IPS-15b (cell line): Measurements from ENCODE around the gene SLC35D2.

Experiments
- H3K27me3 ChIP-seq: one replicate; pipeline ENCODE4 v1.6.1; 2013; ENCODE audit warnings: low read length; ENCODE audit not compliant: control insufficient read depth, insufficient read depth
- H3K36me3 ChIP-seq: one replicate; pipeline ENCODE4 v1.6.1; 2013; ENCODE audit warnings: low read length; ENCODE audit not compliant: control insufficient read depth, insufficient read depth
- H3K4me1 ChIP-seq: one replicate; pipeline ENCODE4 v1.6.1; 2013; ENCODE audit warnings: mild to moderate bottlenecking, low read length; ENCODE audit not compliant: control insufficient read depth, insufficient read depth
- H3K4me3 ChIP-seq: one replicate; pipeline ENCODE4 v1.5.1; 2013; ENCODE audit warnings: low read depth, low read length
- H3K9ac ChIP-seq: one replicate; pipeline ENCODE4 v1.6.1; 2013; ENCODE audit warnings: low read depth, mild to moderate bottlenecking, low read length
- H3K9me3 ChIP-seq: one replicate; pipeline ENCODE4 v1.6.1; 2013; ENCODE audit warnings: mild to moderate bottlenecking, low read length; ENCODE audit not compliant: control insufficient read depth, insufficient read depth

Gene SLC35D2

DNA sequence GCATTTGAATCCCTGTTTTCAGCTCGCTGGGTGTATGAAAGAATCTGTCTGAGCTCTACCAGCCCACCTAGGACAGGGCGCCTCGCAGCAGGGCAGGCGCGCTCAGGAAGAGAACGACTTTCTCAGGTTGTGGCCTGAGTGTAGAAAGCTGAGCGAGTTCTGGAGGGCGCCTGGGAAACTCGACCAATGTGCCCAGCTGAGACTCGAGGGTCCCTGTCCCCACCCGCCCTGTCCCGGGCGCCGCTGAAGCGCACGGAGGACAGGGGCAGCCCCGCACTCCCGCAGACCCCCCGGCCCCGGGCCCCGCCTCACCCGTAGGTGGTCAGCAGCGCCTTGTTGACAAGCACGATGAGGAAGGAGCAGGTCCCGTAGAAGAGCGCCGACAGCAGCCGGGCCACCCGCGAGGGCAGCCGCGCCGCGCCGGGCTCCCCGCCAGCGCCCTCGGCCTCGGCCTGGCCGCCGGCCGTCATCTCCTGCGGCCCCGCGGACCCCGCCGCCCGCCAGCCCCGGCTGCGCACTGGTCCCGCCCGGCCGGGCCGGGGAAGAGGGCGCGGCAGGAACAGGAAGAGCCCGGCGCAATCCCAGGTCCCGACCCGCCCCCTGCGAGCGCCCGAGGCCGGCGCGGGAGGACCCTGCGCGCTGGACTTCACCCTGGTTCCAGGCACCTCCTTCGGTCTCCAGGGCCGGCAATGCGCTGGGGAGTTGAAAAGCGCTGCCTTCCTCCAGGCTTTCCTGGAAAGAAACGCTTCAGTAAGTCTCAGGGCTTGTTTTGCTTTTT is at the start of gene SLC35D2:
Gene SLC35D2, minus strand, starts transcription at position 547 of the 778 bp plus-strand sequence. Its CDS starts 77 bp downstream, at position 470.
- Histone ChIP-seq H3K9me3 (no peaks in the 10 kb centered on the region), H3K4me1 (peaks cover 5% of the 10 kb centered on the region), H3K27me3 (no peaks in the 10 kb centered on the region), H3K4me3 (peak within 1 kb of the TSS; percentile 52), H3K36me3 (peaks cover 4% of the 10 kb centered on the region), H3K9ac (peak within 1 kb of the TSS; percentile 62)

DNA sequence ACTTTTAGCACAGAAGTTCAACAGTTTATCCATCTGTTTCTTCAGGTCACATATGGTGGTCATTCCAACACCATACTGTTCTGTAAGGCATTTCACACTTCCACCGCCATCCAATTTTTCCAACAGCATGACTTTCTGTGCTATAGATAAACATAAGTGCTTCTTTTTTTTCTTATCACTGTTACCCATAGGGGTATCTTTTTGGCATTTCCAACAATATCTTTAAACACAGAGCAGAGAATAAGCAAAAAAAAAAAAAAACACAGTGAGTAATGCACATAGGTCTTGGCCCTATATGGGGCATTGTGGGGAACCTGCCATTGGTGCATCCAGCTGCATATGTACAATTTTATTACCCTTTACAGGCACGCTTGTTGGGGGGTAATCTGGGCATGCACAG is 46.9 kb upstream of the SLC35D2 start:
- Histone ChIP-seq H3K4me1 (no peaks in the 10 kb centered on the region), H3K9me3 (no peaks in the 10 kb centered on the region), H3K4me3 (no peak overlapping the region), H3K36me3 (no peaks in the 10 kb centered on the region), H3K27me3 (no peaks in the 10 kb centered on the region), H3K9ac (no peak overlapping the region)

GRCh38 chr9:96429732-96430131 is 46.2 kb upstream of the SLC35D2 start:
- Histone ChIP-seq H3K36me3 (no peaks in the 10 kb centered on the region), H3K9me3 (no peaks in the 10 kb centered on the region), H3K27me3 (no peaks in the 10 kb centered on the region), H3K4me1 (no peaks in the 10 kb centered on the region), H3K9ac (no peak overlapping the region), H3K4me3 (no peak overlapping the region)

- Histone ChIP-seq H3K9me3 (no peaks in the 10 kb centered on the region), H3K4me3 (no peak overlapping the region), H3K9ac (no peak overlapping the region), H3K27me3 (no peaks in the 10 kb centered on the region), H3K36me3 (no peaks in the 10 kb centered on the region), H3K4me1 (peaks cover 4% of the 10 kb centered on the region)
Measured at GRCh38 chr9:96425500-96426169, 42.1 kb upstream of the SLC35D2 start.

DNA sequence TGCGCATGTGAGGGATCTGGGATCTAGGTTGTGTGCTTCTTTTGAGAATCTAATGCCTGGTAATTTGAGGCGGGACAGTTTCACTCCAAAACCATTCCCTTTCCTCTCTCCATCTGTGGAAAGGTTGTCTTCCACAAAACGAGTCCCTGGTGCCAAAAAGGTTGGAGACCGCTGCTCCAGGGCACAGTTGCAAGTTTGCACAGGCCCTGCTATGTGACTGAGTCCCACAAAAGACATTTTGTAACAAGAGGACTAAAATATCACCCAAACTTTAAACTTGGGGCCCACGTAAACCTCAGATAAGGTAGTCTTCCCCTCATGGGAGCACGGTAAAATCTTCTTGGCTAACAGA is 40.5 kb upstream of the SLC35D2 start:
- Histone ChIP-seq H3K4me3 (no peak overlapping the region), H3K27me3 (no peaks in the 10 kb centered on the region), H3K9ac (no peak overlapping the region), H3K9me3 (no peaks in the 10 kb centered on the region), H3K4me1 (peaks cover 15% of the 10 kb centered on the region), H3K36me3 (no peaks in the 10 kb centered on the region)

DNA sequence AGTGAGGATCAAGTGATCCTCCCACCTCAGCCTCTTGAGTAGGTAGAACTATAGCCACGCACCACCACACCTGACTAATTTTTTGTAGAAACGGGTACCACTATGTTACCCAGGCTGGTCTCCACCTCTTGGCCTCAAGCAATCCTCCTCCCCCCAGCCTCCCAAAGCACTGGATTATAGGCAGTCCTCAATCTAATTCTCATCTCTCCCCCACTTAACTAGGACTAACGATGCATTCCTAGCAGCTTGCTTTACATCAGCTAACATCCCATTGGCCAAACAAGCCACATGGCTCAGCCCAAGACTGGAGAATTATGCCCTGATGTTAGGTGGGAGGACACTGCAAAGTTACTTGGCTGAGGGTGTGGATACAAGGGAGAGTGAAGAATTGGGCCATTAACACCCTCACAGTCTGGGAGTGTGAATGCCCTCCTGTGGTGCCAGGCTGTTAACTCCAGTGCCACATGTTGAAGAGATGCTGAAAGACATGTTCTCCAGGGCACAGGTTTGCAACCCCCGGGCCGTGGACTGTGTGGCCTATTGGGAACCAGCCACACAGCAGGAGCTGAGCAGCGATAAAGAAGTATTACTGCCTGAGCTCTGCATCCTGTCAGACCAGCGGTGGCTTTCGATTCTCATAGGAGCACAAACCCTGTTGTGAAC is 39.9 kb upstream of the SLC35D2 start:
- Histone ChIP-seq H3K4me3 (no peak overlapping the region), H3K36me3 (no peaks in the 10 kb centered on the region), H3K4me1 (peaks cover 15% of the 10 kb centered on the region), H3K27me3 (no peaks in the 10 kb centered on the region), H3K9me3 (no peaks in the 10 kb centered on the region), H3K9ac (no peak overlapping the region)

DNA sequence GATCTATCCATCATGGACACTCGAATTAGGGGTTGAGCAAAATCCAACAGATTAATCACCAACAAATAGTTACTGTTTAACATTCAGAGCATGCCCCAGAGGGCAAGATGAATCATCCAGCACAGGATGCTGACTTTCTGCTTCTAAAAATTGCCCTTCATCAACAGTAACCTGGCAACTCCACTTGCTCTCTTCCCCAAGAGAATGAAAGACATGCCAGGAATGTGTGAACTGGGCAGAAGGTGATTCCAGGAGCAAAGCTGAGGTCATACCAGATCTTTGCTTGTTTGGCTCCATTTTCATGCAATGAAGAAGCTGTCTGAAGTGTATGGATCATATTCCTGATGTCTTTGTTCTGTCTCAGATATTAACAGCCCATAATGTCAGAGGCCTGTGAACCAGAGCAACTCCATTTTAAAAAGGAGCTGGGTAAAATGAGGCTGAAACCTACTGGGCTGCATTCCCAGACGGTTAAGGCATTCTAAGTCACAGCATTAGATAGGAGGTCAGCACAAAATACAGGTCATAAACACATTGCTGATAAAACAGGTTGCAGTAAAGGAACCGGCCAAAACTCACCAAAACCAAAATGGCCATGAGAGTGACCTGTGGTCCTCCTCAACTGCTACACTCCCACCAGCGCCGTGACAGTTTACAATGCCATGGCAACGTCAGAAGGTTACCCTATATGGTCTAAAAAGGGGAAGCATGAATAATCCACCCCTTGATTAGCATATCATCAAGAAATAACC is 37.1 kb upstream of the SLC35D2 start:
- H3K4me1 ChIP-seq = peaks cover 15% of the 10 kb centered on the region
- H3K4me3 ChIP-seq = no peak overlapping the region
- no peak overlapping the region for H3K9ac ChIP-seq

DNA sequence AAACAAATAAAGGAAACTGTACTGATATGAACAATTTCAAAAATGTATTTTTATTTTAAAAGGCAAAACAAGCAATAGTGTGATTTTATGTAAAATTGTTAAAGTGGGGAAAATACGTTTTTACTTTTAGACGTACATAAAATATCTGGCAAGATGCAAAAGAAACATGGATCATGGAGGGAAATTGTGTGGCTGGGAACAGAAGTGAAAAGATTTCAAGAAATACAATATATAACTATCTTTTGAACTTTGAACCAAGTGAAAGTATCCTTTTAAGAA is 36.1 kb upstream of the SLC35D2 start:
- H3K9me3 ChIP-seq = no peaks in the 10 kb centered on the region
- no peaks in the 10 kb centered on the region for H3K36me3 ChIP-seq
- peak overlapping the region; percentile 87 for H3K4me3 ChIP-seq
- peaks cover 15% of the 10 kb centered on the region for H3K4me1 ChIP-seq
- peak overlapping the region; percentile 32 for H3K9ac ChIP-seq
- no peaks in the 10 kb centered on the region for H3K27me3 ChIP-seq

More for the DNA sequence above, 37.1 kb upstream of the SLC35D2 start:
- H3K9me3 ChIP-seq = no peaks in the 10 kb centered on the region
- H3K27me3 ChIP-seq = no peaks in the 10 kb centered on the region
- H3K36me3 ChIP-seq = no peaks in the 10 kb centered on the region

DNA sequence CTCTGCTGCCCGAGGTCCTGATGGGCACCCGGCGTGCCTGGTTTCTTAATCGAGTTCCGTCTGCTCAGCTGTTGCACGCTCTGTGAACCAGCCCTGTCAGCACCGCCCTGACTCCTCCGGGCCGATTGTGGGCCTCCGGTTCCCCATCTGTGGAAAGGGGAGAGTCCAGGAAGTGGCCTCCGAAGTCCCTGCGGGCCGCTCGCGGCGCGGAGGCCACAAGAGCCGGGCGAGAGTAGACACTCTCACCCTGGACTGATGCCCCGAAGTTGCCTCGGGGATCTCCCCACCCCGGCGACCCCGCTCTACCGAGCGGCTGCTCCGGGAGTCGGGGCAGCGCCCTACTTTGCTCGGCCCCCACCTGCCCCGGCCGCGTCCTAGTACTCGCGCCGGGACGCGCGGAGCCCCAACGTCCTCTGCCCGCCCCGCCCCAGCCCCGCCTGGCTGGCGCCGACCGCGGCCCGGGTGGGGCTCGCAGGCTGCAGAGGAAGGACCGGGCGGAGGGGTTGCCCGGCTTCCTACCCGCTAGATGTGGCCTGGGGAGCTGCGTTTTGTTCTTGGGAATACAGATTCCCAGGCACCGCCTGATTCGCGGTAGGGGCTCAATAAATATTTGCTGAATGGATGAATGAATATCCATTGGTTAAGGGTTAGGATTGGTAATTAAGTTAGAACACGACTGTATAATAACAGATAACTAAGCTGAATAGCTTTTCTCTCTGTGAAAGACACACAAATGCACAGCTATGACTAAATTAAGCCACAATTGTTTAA is 35.6 kb upstream of the SLC35D2 start:
- H3K36me3 ChIP-seq = no peaks in the 10 kb centered on the region
- no peaks in the 10 kb centered on the region for H3K27me3 ChIP-seq
- peak overlapping the region; percentile 87 for H3K4me3 ChIP-seq
- H3K9ac ChIP-seq = peak overlapping the region; percentile 85
- peaks cover 15% of the 10 kb centered on the region for H3K4me1 ChIP-seq
- H3K9me3 ChIP-seq = no peaks in the 10 kb centered on the region

GRCh38 chr9:96418083-96418919 is 34.8 kb upstream of the SLC35D2 start, which contains the start of gene ZNF367:
TSS of gene ZNF367 (minus strand) at chr9:96418370. CDS start at chr9:96418032, 338 bp downstream.
- Histone ChIP-seq H3K36me3 (no peaks in the 10 kb centered on the region), H3K27me3 (no peaks in the 10 kb centered on the region), H3K4me1 (peaks cover 15% of the 10 kb centered on the region), H3K9ac (peak within 1 kb of the TSS; percentile 85), H3K9me3 (no peaks in the 10 kb centered on the region), H3K4me3 (peak within 1 kb of the TSS; percentile 87)
